ENCODE measurements around the gene GNPTG.

The GNPTG gene

GRCh38 chr16:1335211-1335971 lies 16.3 kb upstream of the GNPTG start:
- no peak for DNase-seq

GRCh38 chr16:1335996-1336395 lies 15.7 kb upstream of the GNPTG start:
- DNase-seq: no peak

- DNase-seq: no peak
Measured at GRCh38 chr16:1336619-1337018, 15.1 kb upstream of the GNPTG start.

GRCh38 chr16:1337486-1337885 lies 14.2 kb upstream of the GNPTG start:
- DNase-seq: no peak

GRCh38 chr16:1338119-1338730 lies 13.5 kb upstream of the GNPTG start:
- DNase-seq: no peak

- DNase-seq: no peak
Measured at GRCh38 chr16:1338855-1339675, 12.7 kb upstream of the GNPTG start.

GRCh38 chr16:1340730-1341494 lies 10.8 kb upstream of the GNPTG start:
- no peak for DNase-seq

- no peak for DNase-seq
Measured at GRCh38 chr16:1341495-1342420, 10.0 kb upstream of the GNPTG start.

- DNase-seq: peak; percentile 52
Measured at GRCh38 chr16:1342526-1343427, 9.0 kb upstream of the GNPTG start.

- no peak for DNase-seq
Measured at GRCh38 chr16:1343428-1344242, 8.1 kb upstream of the GNPTG start.

- no peak for DNase-seq
Measured at GRCh38 chr16:1344499-1344898, 7.2 kb upstream of the GNPTG start.

- no peak for DNase-seq
Measured at GRCh38 chr16:1345087-1345486, 6.6 kb upstream of the GNPTG start.

- no peak for DNase-seq
Measured at GRCh38 chr16:1345651-1346421, 5.9 kb upstream of the GNPTG start.

GRCh38 chr16:1346422-1347285 lies 5.1 kb upstream of the GNPTG start:
- DNase-seq: no peak

- no peak for DNase-seq
Measured at GRCh38 chr16:1347286-1347855, 4.4 kb upstream of the GNPTG start.

- DNase-seq: no peak
Measured at GRCh38 chr16:1347962-1348361, 3.8 kb upstream of the GNPTG start.

GRCh38 chr16:1348441-1348840 lies 3.3 kb upstream of the GNPTG start:
- no peak for DNase-seq

GRCh38 chr16:1348926-1349325 lies 2.8 kb upstream of the GNPTG start:
- no peak for DNase-seq

All from NK-92 treated with Interleukin-12 subunit alpha and Interleukin-12 subunit beta, amount 100 ng/mL, for 24 hours (cell line).